Measurements from ENCODE around the gene NFYB.

GRCh38 chr12:104155711-104156555 lies 17.9 kb upstream of the NFYB start:
- TF ChIP-seq CTCF (IDR thresholded peaks at IDR 0.05; ENCODE audit: extremely low read depth in 1 of 2, insufficient read depth in 1 of 2, low read depth in 1 of 2, low read length in 2 of 2) (no peak), POLR2A (IDR thresholded peaks at IDR 0.05; ENCODE audit: low read depth, low read length) (no peak), POLR2AphosphoS5 (IDR thresholded peaks at IDR 0.05; ENCODE audit: insufficient read depth, low read depth, low read length) (no peak), JUN (IDR thresholded peaks at IDR 0.05; ENCODE audit: borderline replicate concordance, insufficient read depth, insufficient read length, low read depth) (no peak), EZH2 (IDR thresholded peaks at IDR 0.05; ENCODE audit: borderline replicate concordance, low read depth, low read length, severe bottlenecking) (no peak)

Measured in endothelial cell of umbilical vein (primary cell).